HPDE6-E6E7 (cell line): ENCODE measurements around the gene VTA1.
"Not testable (repeated sequence)": the region's sequence is repeated elsewhere in the genome, so short reads cannot be mapped to it uniquely, and the experiment has no call there.

Experiments used
- DNase-seq: peaks from one replicate; pipeline ENCODE4 v3.0.0; 2011; ENCODE audit warnings: missing footprints; ENCODE audit errors: extremely low spot score

VTA1 gene

GRCh38 chr6:142225552-142225951 is 78.5 kb downstream of the VTA1 start:
- DNase-seq = no peak

GRCh38 chr6:142226731-142227130 is 79.7 kb downstream of the VTA1 start:
- DNase-seq = no peak

- DNase-seq = not testable (repeated sequence)
Measured at GRCh38 chr6:142229518-142230270, 82.6 kb downstream of the VTA1 start.

- DNase-seq = not testable (repeated sequence)
Measured at GRCh38 chr6:142232206-142233044, 85.4 kb downstream of the VTA1 start.

GRCh38 chr6:142233945-142234682 is 87.1 kb downstream of the VTA1 start:
- no peak for DNase-seq

GRCh38 chr6:142235272-142235671 is 88.2 kb downstream of the VTA1 start:
- DNase-seq = no peak

- no peak for DNase-seq
Measured at GRCh38 chr6:142235791-142236190, 88.7 kb downstream of the VTA1 start.

GRCh38 chr6:142236691-142237090 is 89.6 kb downstream of the VTA1 start:
- DNase-seq = no peak

GRCh38 chr6:142238881-142239280 is 91.8 kb downstream of the VTA1 start:
- no peak for DNase-seq

GRCh38 chr6:142240179-142240578 is 93.1 kb downstream of the VTA1 start:
- no peak for DNase-seq

- no peak for DNase-seq
Measured at GRCh38 chr6:142241061-142241460, 94.0 kb downstream of the VTA1 start.

GRCh38 chr6:142242269-142242668 is 95.2 kb downstream of the VTA1 start:
- DNase-seq = no peak

GRCh38 chr6:142246960-142247359 is 99.9 kb downstream of the VTA1 start:
- no peak for DNase-seq

- no peak for DNase-seq
Measured at GRCh38 chr6:142249266-142249665, 102.2 kb downstream of the VTA1 start.

- no peak for DNase-seq
Measured at GRCh38 chr6:142251930-142252445, 104.9 kb downstream of the VTA1 start.

GRCh38 chr6:142254513-142254912 is 107.5 kb downstream of the VTA1 start:
- DNase-seq = no peak

GRCh38 chr6:142255785-142256184 is 108.7 kb downstream of the VTA1 start:
- DNase-seq = no peak

GRCh38 chr6:142258305-142258704 is 111.2 kb downstream of the VTA1 start:
- DNase-seq = no peak

- no peak for DNase-seq
Measured at GRCh38 chr6:142258757-142259156, 111.7 kb downstream of the VTA1 start.

- no peak for DNase-seq
Measured at GRCh38 chr6:142260748-142261147, 113.7 kb downstream of the VTA1 start.

- no peak for DNase-seq
Measured at GRCh38 chr6:142262231-142262630, 115.2 kb downstream of the VTA1 start.

- no peak for DNase-seq
Measured at GRCh38 chr6:142265476-142265875, 118.4 kb downstream of the VTA1 start.
